Vagina (tissue), 2 donors: ENCODE measurements around the gene NEB.

ENCODE experiments used
- CTCF ChIP-seq, 3 experiments: fragments of 450-650 bp in 2 of 3; fragments of 200-600 bp in 1 of 3; sonication (generic) in 1 of 3; IDR thresholded peaks; one replicate each; pipeline ENCODE4 v1.5.1; 2017 to 2019; ENCODE audit warnings: antibody characterized with exemption in 3 of 3, mild to moderate bottlenecking in 2 of 3, moderate library complexity in 2 of 3
- POLR2A ChIP-seq, 2 donors: fragments of 450-650 bp; IDR thresholded peaks; one replicate each; pipeline ENCODE4 v1.6.1; 2017; ENCODE audit warnings: antibody characterized with exemption in 2 of 2, mild to moderate bottlenecking in 2 of 2, moderate library complexity in 2 of 2
- POLR2AphosphoS5 ChIP-seq, 2 donors: sonication (generic); formaldehyde crosslinking; IDR thresholded peaks; one replicate each; pipeline ENCODE4 v1.9.0; 2017; ENCODE audit warnings: antibody characterized with exemption in 2 of 2, mild to moderate bottlenecking in 2 of 2, low read depth in 1 of 2; ENCODE audit not compliant: insufficient read depth in 1 of 2

GRCh38 chr2:151766437-151767153 lies 32.3 kb upstream of the NEB start:
- no peak for TF ChIP-seq CTCF (IDR thresholded peaks at IDR 0.05)
- no peak for TF ChIP-seq POLR2A (IDR thresholded peaks at IDR 0.05)
- no peak for TF ChIP-seq POLR2AphosphoS5 (IDR thresholded peaks at IDR 0.05; ENCODE audit: insufficient read depth in 1 of 2, low read depth in 1 of 2)
